Activated CD8-positive, alpha-beta memory T cell treated with anti-CD3 and anti-CD28 coated beads for 4 hours (primary cell): ENCODE measurements around the gene ARRDC4.
"Not testable (repeated sequence)": the region's sequence is repeated elsewhere in the genome, so short reads cannot be mapped to it uniquely, and the experiment has no call there.

Experiments
- DNase-seq, 2 donors: peaks; one replicate each; pipeline ENCODE4 v3.0.0-alpha.2; 2020; ENCODE audit warnings: low read depth in 2 of 2

ARRDC4 gene

GRCh38 chr15:97966246-97966645, 5.7 kb downstream of the ARRDC4 start:
- DNase-seq = no peak

- no peak for DNase-seq
Measured at GRCh38 chr15:97966924-97967620, 6.6 kb downstream of the ARRDC4 start.

GRCh38 chr15:97967881-97968280, 7.4 kb downstream of the ARRDC4 start:
- DNase-seq = no peak

- no peak for DNase-seq
Measured at GRCh38 chr15:97968380-97968779, 7.9 kb downstream of the ARRDC4 start.

- DNase-seq = no peak
Measured at GRCh38 chr15:97972366-97972765, 11.9 kb downstream of the ARRDC4 start.

GRCh38 chr15:97976129-97976528, 15.6 kb downstream of the ARRDC4 start:
- DNase-seq = no peak

- no peak for DNase-seq
Measured at GRCh38 chr15:97976766-97977503, 16.4 kb downstream of the ARRDC4 start.

GRCh38 chr15:97977734-97978133, 17.2 kb downstream of the ARRDC4 start:
- DNase-seq = no peak

GRCh38 chr15:97978401-97979139, 18.1 kb downstream of the ARRDC4 start:
- DNase-seq = no peak

- DNase-seq = no peak
Measured at GRCh38 chr15:97979140-97979520, 18.6 kb downstream of the ARRDC4 start.

GRCh38 chr15:97981058-97981457, 20.6 kb downstream of the ARRDC4 start:
- DNase-seq = no peak

GRCh38 chr15:97981758-97982157, 21.3 kb downstream of the ARRDC4 start:
- no peak for DNase-seq

GRCh38 chr15:97984157-97984556, 23.7 kb downstream of the ARRDC4 start:
- no peak for DNase-seq

- DNase-seq = not testable (repeated sequence)
Measured at GRCh38 chr15:97985979-97986378, 25.5 kb downstream of the ARRDC4 start.

- no peak for DNase-seq
Measured at GRCh38 chr15:97986781-97987180, 26.3 kb downstream of the ARRDC4 start.

- DNase-seq = no peak
Measured at GRCh38 chr15:97989299-97989698, 28.8 kb downstream of the ARRDC4 start.

GRCh38 chr15:97991972-97992541, 31.6 kb downstream of the ARRDC4 start:
- DNase-seq = no peak

- no peak for DNase-seq
Measured at GRCh38 chr15:97992823-97993222, 32.3 kb downstream of the ARRDC4 start.

- no peak for DNase-seq
Measured at GRCh38 chr15:97993310-97993738, 32.8 kb downstream of the ARRDC4 start.

- DNase-seq = no peak
Measured at GRCh38 chr15:97994236-97994635, 33.7 kb downstream of the ARRDC4 start.

GRCh38 chr15:97995192-97995591, 34.7 kb downstream of the ARRDC4 start:
- DNase-seq = no peak

- DNase-seq = no peak
Measured at GRCh38 chr15:97995881-97996603, 35.5 kb downstream of the ARRDC4 start.
